Measurements from ENCODE around the gene ELL. TPM values are rescaled to one million over a fixed set of nuclear protein-coding genes. Genes with fewer than 3 reads are reported as not detected.

ELL gene
- total RNA-seq, 4 donors from 2014 or later = 4.1 to 43.5 (median 21.7) TPM

- intact Hi-C loops (cut with DNase I; ENCODE audit: low total_unique reads) = no loop called here
- peak overlapping the region in 1 of 2 donors; percentile 35 for H3K27ac ChIP-seq
- H3K9me3 ChIP-seq = no peaks in the 10 kb centered on the region
- peaks cover 0 to 15% of the 10 kb centered on the region in 2 donors for H3K4me1 ChIP-seq
- no peaks in the 10 kb centered on the region for H3K36me3 ChIP-seq
- H3K4me3 ChIP-seq = no peak overlapping the region
- DNase-seq = no peak
- H3K27me3 ChIP-seq = no peaks in the 10 kb centered on the region
- TF ChIP-seq CTCF (IDR thresholded peaks at IDR 0.05) (no peak), POLR2A (IDR thresholded peaks at IDR 0.05) (no peak)
Measured at GRCh38 chr19:18499055-18499775, 22.7 kb downstream of the ELL start.

- peaks cover 0 to 15% of the 10 kb centered on the region in 2 donors for H3K4me1 ChIP-seq
- no peak for TF ChIP-seq POLR2A (IDR thresholded peaks at IDR 0.05)
- no peak for TF ChIP-seq CTCF (IDR thresholded peaks at IDR 0.05)
- H3K36me3 ChIP-seq = no peaks in the 10 kb centered on the region
- H3K9me3 ChIP-seq = no peaks in the 10 kb centered on the region
- DNase-seq = no peak
- no peak overlapping the region for H3K4me3 ChIP-seq
- H3K27me3 ChIP-seq = no peaks in the 10 kb centered on the region
- intact Hi-C loops (cut with DNase I; ENCODE audit: low total_unique reads) = no loop called here
- no peak overlapping the region for H3K27ac ChIP-seq
Measured at GRCh38 chr19:18496980-18497256, 25.0 kb downstream of the ELL start.

DNA sequence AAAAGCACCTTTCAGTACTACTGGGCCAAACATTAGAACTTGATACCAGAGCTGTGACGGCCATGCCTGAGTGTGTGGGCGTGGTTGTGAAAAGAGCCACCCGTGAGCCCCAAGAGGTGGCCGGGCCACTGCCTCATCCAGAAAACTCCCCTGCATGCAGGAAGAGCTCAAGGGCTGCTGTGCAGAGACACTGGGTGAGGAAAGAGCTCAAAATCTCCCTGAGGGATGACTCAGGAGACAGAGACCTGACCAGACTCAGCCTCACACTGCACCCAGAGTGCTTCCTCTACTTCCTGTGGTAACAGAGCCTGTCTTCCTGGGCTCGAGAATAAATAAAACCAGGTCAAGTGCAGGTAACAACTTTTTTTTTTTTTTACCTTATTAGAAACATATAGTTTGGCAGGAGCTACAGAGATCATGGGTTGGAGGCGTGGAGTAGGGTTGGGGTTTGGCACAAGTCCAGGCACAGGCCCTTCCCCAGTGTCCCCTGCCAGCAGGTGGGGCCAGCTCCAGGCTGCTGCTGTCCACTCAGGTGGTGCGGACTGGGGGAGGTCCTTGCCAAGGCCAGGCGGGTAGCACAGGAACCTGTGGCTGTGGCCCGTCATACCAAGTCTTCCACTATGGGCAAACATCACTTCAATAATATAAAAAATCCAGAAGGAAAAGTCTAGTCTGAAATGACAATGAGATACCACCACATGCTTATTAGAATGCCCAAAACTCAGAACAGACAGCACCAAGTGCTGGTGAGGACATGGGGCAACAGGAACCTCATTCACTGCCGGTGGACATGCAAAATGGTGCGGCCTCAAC lies 25.5 kb downstream of the ELL start:
- H3K4me3 ChIP-seq = no peak overlapping the region
- TF ChIP-seq CTCF (IDR thresholded peaks at IDR 0.05) (no peak), POLR2A (IDR thresholded peaks at IDR 0.05) (no peak)
- H3K27me3 ChIP-seq = no peaks in the 10 kb centered on the region
- no peaks in the 10 kb centered on the region for H3K36me3 ChIP-seq
- DNase-seq = no peak
- H3K4me1 ChIP-seq = peaks cover 0 to 10% of the 10 kb centered on the region in 2 donors
- no peaks in the 10 kb centered on the region for H3K9me3 ChIP-seq
- intact Hi-C loops (cut with DNase I; ENCODE audit: low total_unique reads) = no loop called here
- H3K27ac ChIP-seq = no peak overlapping the region

DNA sequence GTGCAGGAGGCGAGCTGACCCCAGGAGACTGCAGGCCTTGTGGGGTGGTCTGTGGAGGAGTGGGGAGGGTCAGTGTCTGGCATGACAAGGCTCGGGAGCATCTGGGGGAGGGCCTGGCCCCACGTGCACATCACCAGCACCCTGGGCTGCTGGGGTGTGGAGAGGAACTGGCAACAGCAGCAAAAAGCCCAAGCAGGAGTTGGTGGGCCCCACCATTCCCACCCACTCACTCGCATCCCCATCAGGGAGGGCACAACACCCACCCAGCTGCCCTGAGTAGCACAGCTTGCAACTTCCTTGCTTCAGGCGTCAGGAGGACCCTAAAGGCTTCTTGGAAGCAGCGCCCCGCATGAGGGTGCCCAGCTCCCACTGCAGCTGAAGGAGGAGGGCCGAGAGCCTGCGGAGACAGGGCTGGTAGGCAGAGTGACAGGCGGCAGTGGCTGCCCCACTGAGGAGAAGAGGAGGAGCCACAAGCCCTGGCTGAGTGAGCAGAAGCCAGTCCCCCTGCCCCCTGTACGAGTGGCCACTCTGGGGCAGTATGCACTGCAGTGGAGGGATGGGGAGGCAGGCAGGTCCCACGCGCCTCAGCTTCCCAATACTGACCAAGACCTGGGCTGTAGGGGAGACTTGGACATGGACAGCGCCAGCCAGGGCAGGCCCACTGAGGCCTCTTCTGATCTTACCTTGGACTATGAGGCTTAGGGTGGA lies 26.5 kb downstream of the ELL start:
- H3K27ac ChIP-seq = no peak overlapping the region
- no peak for TF ChIP-seq POLR2A (IDR thresholded peaks at IDR 0.05)
- no peak for TF ChIP-seq CTCF (IDR thresholded peaks at IDR 0.05)
- no peaks in the 10 kb centered on the region for H3K9me3 ChIP-seq
- DNase-seq = no peak
- H3K4me3 ChIP-seq = no peak overlapping the region
- intact Hi-C loops (cut with DNase I; ENCODE audit: low total_unique reads) = no loop called here
- H3K4me1 ChIP-seq = peaks cover 0 to 9% of the 10 kb centered on the region in 2 donors
- no peaks in the 10 kb centered on the region for H3K27me3 ChIP-seq
- no peaks in the 10 kb centered on the region for H3K36me3 ChIP-seq

DNA sequence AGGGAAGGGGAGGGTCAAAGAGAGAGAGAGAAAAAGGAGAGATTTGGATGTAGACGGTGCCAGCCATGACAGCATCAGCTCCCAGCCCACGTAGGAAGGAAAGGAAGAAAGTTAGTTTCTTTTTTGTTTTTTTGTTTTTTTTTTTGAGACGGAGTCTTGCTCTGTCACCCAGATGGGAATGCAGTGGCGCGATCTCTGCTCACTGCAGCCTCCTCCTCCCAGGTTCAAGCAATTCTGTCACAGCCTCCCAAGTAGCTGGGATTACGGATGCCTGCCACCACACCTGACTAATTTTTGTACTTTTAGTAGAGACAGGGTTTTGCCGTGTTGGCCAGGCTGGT lies 27.6 kb downstream of the ELL start:
- H3K36me3 ChIP-seq = no peaks in the 10 kb centered on the region
- no peak for DNase-seq
- intact Hi-C loops (cut with DNase I; ENCODE audit: low total_unique reads) = no loop called here
- peak overlapping the region in 1 of 2 donors; percentile 4 for H3K27ac ChIP-seq
- no peak overlapping the region for H3K4me3 ChIP-seq
- H3K4me1 ChIP-seq = peaks cover 0 to 11% of the 10 kb centered on the region in 2 donors
- H3K9me3 ChIP-seq = no peaks in the 10 kb centered on the region
- H3K27me3 ChIP-seq = no peaks in the 10 kb centered on the region
- no peak for TF ChIP-seq POLR2A (IDR thresholded peaks at IDR 0.05)
- TF ChIP-seq CTCF (IDR thresholded peaks at IDR 0.05) = no peak
